IMR-90 (cell line): ENCODE results near the gene PHF21A. TPM values are rescaled to one million over a fixed set of nuclear protein-coding genes. Genes with fewer than 3 reads are reported as not detected.

Source experiments
- ATAC-seq: fragments of 200-7000 bp; cut with Tn5 transposase; 2 replicates; pipeline ENCODE4 v1.9.1; 2020; ENCODE audit warnings: low read depth, mild to moderate bottlenecking, moderate library complexity
- BruUV-seq: library from RNA; stranded (reverse); fragments of 400-500 nt; replicated peaks from 2 replicates; lab custom pipeline; 2021; lab: Mats Ljungman, UMichigan
- CTCF ChIA-PET: fragments of 300-600 bp; formaldehyde crosslinking; extraction: SDS; loops from one replicate; lab custom pipeline; 2021; ENCODE audit warnings: antibody characterized with exemption; lab: Yijun Ruan, JAX
- POLR2A ChIA-PET: fragments of 300-600 bp; sonication (Branson Sonifier 250); formaldehyde crosslinking; loops from one replicate; lab custom pipeline; 2022; ENCODE audit warnings: antibody characterized with exemption; ENCODE audit not compliant: unreplicated experiment; lab: Charles Lee
- DNase-seq: peaks from one replicate; pipeline ENCODE4 v3.0.0; 2013
- H2AFZ ChIP-seq: replicated peaks from 2 replicates; pipeline ENCODE3; 2013; ENCODE audit warnings: low read length, mild to moderate bottlenecking; ENCODE audit not compliant: poor library complexity
- H2AK5ac ChIP-seq: 2 replicates; pipeline ENCODE4 v1.6.1; 2013; ENCODE audit warnings: low read depth, low read length, inconsistent platforms
- H2AK9ac ChIP-seq: replicated peaks from 2 replicates; pipeline ENCODE3; 2013; ENCODE audit warnings: mild to moderate bottlenecking, low read depth, low read length, moderate library complexity; ENCODE audit not compliant: poor library complexity
- H2BK120ac ChIP-seq: 2 replicates; pipeline ENCODE4 v1.6.1; 2013; ENCODE audit warnings: low read depth, low read length, inconsistent platforms
- H2BK15ac ChIP-seq: 3 replicates; pipeline ENCODE4 v1.6.1; 2013; ENCODE audit warnings: low read depth, low read length, inconsistent platforms
- H2BK20ac ChIP-seq: 2 replicates; pipeline ENCODE4 v1.6.1; 2013; ENCODE audit warnings: low read depth, mild to moderate bottlenecking, inconsistent platforms, low read length, moderate library complexity
- H2BK5ac ChIP-seq: 2 replicates; pipeline ENCODE4 v1.6.1; 2013; ENCODE audit warnings: mild to moderate bottlenecking, low read depth, low read length, inconsistent platforms; ENCODE audit not compliant: poor library complexity, severe bottlenecking
- H3K14ac ChIP-seq: replicated peaks from 2 replicates; pipeline ENCODE4 v1.6.1; 2013; ENCODE audit warnings: low read depth, low read length, inconsistent platforms
- H3K18ac ChIP-seq: 2 replicates; pipeline ENCODE4 v1.6.1; 2013; ENCODE audit warnings: low read depth, low read length, control low read depth
- H3K23ac ChIP-seq: 2 replicates; pipeline ENCODE4 v1.6.1; 2013; ENCODE audit warnings: low read depth, low read length, inconsistent platforms
- H3K27ac ChIP-seq: 2 replicates; pipeline ENCODE4 v1.5.1; 2013; ENCODE audit warnings: mild to moderate bottlenecking, control low read depth, low read length; ENCODE audit not compliant: insufficient read depth
- H3K27me3 ChIP-seq: 2 replicates; pipeline ENCODE4 v1.6.1; 2013; ENCODE audit warnings: low read length; ENCODE audit not compliant: control insufficient read depth, insufficient read depth
- H3K36me3 ChIP-seq: 2 replicates; pipeline ENCODE4 v1.6.1; 2013; ENCODE audit warnings: low read length, mixed read lengths; ENCODE audit not compliant: control insufficient read depth, insufficient read depth
- H3K4ac ChIP-seq: 2 replicates; pipeline ENCODE4 v1.6.1; 2013; ENCODE audit warnings: low read depth, low read length, inconsistent platforms
- H3K4me1 ChIP-seq: 2 replicates; pipeline ENCODE4 v1.6.1; 2013; ENCODE audit warnings: low read length, mixed read lengths; ENCODE audit not compliant: control insufficient read depth, insufficient read depth
- H3K4me2 ChIP-seq: 2 replicates; pipeline ENCODE4 v1.6.1; 2013; ENCODE audit warnings: low read depth, mild to moderate bottlenecking, control low read depth, low read length, moderate library complexity
- H3K4me3 ChIP-seq: 2 replicates; pipeline ENCODE4 v1.5.1; 2013; ENCODE audit warnings: low read depth, mild to moderate bottlenecking, control low read depth, low read length, moderate library complexity; ENCODE audit not compliant: insufficient read depth
- H3K56ac ChIP-seq: 2 replicates; pipeline ENCODE4 v1.6.1; 2013; ENCODE audit warnings: low read length, inconsistent platforms; ENCODE audit not compliant: insufficient read depth; ENCODE audit errors: extremely low read depth
- H3K79me1 ChIP-seq, 2 experiments: 2 replicates each; pipeline ENCODE4 v1.6.1; 2013; ENCODE audit warnings: low read length in 2 of 2, inconsistent platforms in 1 of 2, low read depth in 1 of 2
- H3K9ac ChIP-seq: 2 replicates; pipeline ENCODE4 v1.6.1; 2013; ENCODE audit warnings: low read depth, low read length, control low read depth
- H3K9me1 ChIP-seq: 2 replicates; pipeline ENCODE4 v1.6.1; 2013; ENCODE audit warnings: low read length, inconsistent platforms; ENCODE audit not compliant: insufficient read depth
- H3K9me3 ChIP-seq: 2 replicates; pipeline ENCODE4 v1.6.1; 2013; ENCODE audit warnings: low read length; ENCODE audit not compliant: control insufficient read depth, insufficient read depth
- H4K20me1 ChIP-seq: 2 replicates; pipeline ENCODE4 v1.6.1; 2013; ENCODE audit warnings: low read length, inconsistent platforms; ENCODE audit not compliant: insufficient read depth
- H4K5ac ChIP-seq: 2 replicates; pipeline ENCODE4 v1.6.1; 2013; ENCODE audit warnings: mild to moderate bottlenecking, low read depth, low read length, control low read depth
- H4K8ac ChIP-seq, 2 experiments: 2 replicates each; pipeline ENCODE4 v1.6.1; 2013; ENCODE audit warnings: low read depth in 2 of 2, low read length in 2 of 2, control low read depth in 1 of 2, inconsistent platforms in 1 of 2
- H4K91ac ChIP-seq: 2 replicates; pipeline ENCODE4 v1.6.1; 2013; ENCODE audit warnings: low read depth, low read length, inconsistent platforms; ENCODE audit not compliant: insufficient read depth
- MAFK ChIP-seq: IDR thresholded peaks from 2 replicates; pipeline ENCODE4 v1.6.1; 2012; ENCODE audit warnings: low read depth, low read length, improper control_type of control experiment
- WGBS, 2 experiments: methylation state at CpG; one replicate each; pipeline versions ENCODE4 v1.1.5 to v1.1.7; 2013; ENCODE audit warnings: missing lambda C conversion rate in 2 of 2; ENCODE audit not compliant: insufficient read length in 1 of 2; ENCODE audit errors: extremely low coverage in 2 of 2; 5-methylcytosine and 5-hydroxymethylcytosine counted together
- dilution Hi-C: fragments of 300-500 bp; cut with HindIII; formaldehyde crosslinking; loops from one replicate; pipeline ENCODE4 v1.14.3; 2018; ENCODE audit warnings: low sequenced_read_pairs; ENCODE audit not compliant: unreplicated experiment
- in situ Hi-C: fragments of 300-500 bp; cut with MboI; formaldehyde crosslinking; loops from 3 replicates; pipeline ENCODE4 v1.14.3; 2019; ENCODE audit warnings: low sequenced_read_pairs, inconsistent platforms, mixed read lengths
- intact Hi-C: fragments of 100-400 bp; cut with micrococcal nuclease; formaldehyde crosslinking; loops from 2 replicates; pipeline ENCODE4 v1.10.0; 2022
- polyA plus RNA-seq, 3 experiments: library from polyadenylated mRNA; depleted of rRNA; stranded (reverse); fragments of >200 nt; gene quantifications; 2 replicates each; pipeline ENCODE4 v1.2.3, GENCODE V29; 2012; ENCODE audit warnings: low replicate concordance in 1 of 3
- total RNA-seq: library from RNA; depleted of rRNA; stranded (reverse); fragments of >200 nt; gene quantifications from 2 replicates; pipeline ENCODE4 v1.2.3, GENCODE V29; 2012
- TF ChIP-seq, protein P1 (sequence below): fragments of 150-350 bp; IDR thresholded peaks from 2 replicates; pipeline ENCODE4 v1.6.1; 2016; ENCODE audit warnings: low read depth, mild to moderate bottlenecking, low read length, moderate library complexity, borderline replicate concordance

PHF21A gene
- total and polyA plus RNA-seq, 2 of the 4 experiments (the other 2 are of a cell fraction): 9.0 to 20.6 TPM

DNA sequence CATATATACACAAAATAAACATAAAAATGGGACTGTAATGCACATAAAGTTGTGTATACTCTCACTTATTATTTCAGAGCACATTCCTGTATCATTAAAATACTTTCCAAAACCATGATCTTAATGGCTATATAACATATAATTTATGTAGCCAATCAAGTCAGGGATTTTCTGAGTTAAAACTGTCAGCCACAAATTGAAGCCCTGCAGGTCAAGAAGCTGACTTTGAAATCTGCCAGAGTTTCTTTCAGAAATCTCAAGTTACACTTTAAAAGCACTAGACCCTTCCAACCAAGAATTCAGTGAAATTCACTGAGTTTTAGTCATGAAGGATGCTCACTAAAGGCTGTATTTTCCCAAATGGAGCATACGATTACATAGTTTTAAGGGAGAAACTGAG, 47.6 kb downstream of the PHF21A start:
- H3K36me3 ChIP-seq: peaks cover 3% of the 10 kb centered on the region; the same call in 1 of the 2 replicates
- POLR2A ChIA-PET: no interaction called here
- ATAC-seq: no peak

More for the DNA sequence above, 47.6 kb downstream of the PHF21A start:
- H3K4ac ChIP-seq: no peak overlapping the region
- WGBS, 2 experiments: no CpG with 5 or more reads among the region's 1 CpG
- no peak for TF ChIP-seq MAFK
- TF ChIP-seq, protein P1, sequence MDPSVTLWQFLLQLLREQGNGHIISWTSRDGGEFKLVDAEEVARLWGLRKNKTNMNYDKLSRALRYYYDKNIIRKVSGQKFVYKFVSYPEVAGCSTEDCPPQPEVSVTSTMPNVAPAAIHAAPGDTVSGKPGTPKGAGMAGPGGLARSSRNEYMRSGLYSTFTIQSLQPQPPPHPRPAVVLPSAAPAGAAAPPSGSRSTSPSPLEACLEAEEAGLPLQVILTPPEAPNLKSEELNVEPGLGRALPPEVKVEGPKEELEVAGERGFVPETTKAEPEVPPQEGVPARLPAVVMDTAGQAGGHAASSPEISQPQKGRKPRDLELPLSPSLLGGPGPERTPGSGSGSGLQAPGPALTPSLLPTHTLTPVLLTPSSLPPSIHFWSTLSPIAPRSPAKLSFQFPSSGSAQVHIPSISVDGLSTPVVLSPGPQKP: no peak
- H3K27ac ChIP-seq: no peak overlapping the region
- H2AK5ac ChIP-seq: no peak overlapping the region
- no peak for DNase-seq
- no peak overlapping the region for H2BK15ac ChIP-seq
- H2BK120ac ChIP-seq: no peak overlapping the region
- dilution Hi-C loops (no loop called here), in situ Hi-C loops (no loop called here), intact Hi-C loops (no loop called here)
- H3K14ac ChIP-seq: no peak overlapping the region
- H2AFZ ChIP-seq: no peak overlapping the region
- BruUV-seq: no TSS peak
- no peak overlapping the region for H2BK5ac ChIP-seq
- H2BK20ac ChIP-seq: no peak overlapping the region
- no peak overlapping the region for H3K4me3 ChIP-seq
- no peak overlapping the region for H3K23ac ChIP-seq
- H3K9me3 ChIP-seq: no peaks in the 10 kb centered on the region
- H3K18ac ChIP-seq: no peak overlapping the region
- H4K20me1 ChIP-seq: peaks cover 6% of the 10 kb centered on the region; the same call in 1 of the 2 replicates
- no peaks in the 10 kb centered on the region for H3K27me3 ChIP-seq
- H3K4me1 ChIP-seq: no peaks in the 10 kb centered on the region
- peaks cover 0 to 13% of the 10 kb centered on the region in 2 experiments; a peak in 3 of 4 replicates for H3K79me1 ChIP-seq
- H3K4me2 ChIP-seq: no peak overlapping the region
- H3K56ac ChIP-seq: no peak overlapping the region
- CTCF ChIA-PET: no interaction called here
- no peak overlapping the region for H3K9ac ChIP-seq
- H3K9me1 ChIP-seq: no peaks in the 10 kb centered on the region
- H4K5ac ChIP-seq: no peak overlapping the region
- H4K91ac ChIP-seq: no peak overlapping the region
- H2AK9ac ChIP-seq: no peak overlapping the region
- H4K8ac ChIP-seq: no peak overlapping the region
